Measurements from ENCODE around the gene COL27A1. TPM values are rescaled to one million over a fixed set of nuclear protein-coding genes. Genes with fewer than 3 reads are reported as not detected.
"Not testable (repeated sequence)": the region's sequence is repeated elsewhere in the genome, so short reads cannot be mapped to it uniquely, and the experiment has no call there.

The COL27A1 gene
- total and polyA plus RNA-seq, 5 donors from 2014 or later, result 0.30 TPM; not detected in 4

GRCh38 chr9:114314881-114315722 is 159.8 kb downstream of the COL27A1 start:
- peaks cover 0 to 3% (median 0%) of the 10 kb centered on the region in 4 donors for H3K4me1 Mint-ChIP-seq
- Histone ChIP-seq H3K27ac (ENCODE audit: insufficient read depth, low read length, poor library complexity, severe bottlenecking) (no peak overlapping the region), H3K9me3 (ENCODE audit: control insufficient read depth in 2 of 2, low read length in 2 of 2) (no peaks in the 10 kb centered on the region), H3K4me3 (ENCODE audit: low read depth, low read length) (no peak overlapping the region), H3K27me3 (ENCODE audit: control insufficient read depth, insufficient read depth, low read length) (no peaks in the 10 kb centered on the region), H3K4me1 (ENCODE audit: control insufficient read depth, insufficient read depth, low read length, poor library complexity, severe bottlenecking) (no peaks in the 10 kb centered on the region), H3K36me3 (ENCODE audit: control insufficient read depth, insufficient read depth, low read length) (no peaks in the 10 kb centered on the region)
- no peak overlapping the region for H3K27ac Mint-ChIP-seq
- ATAC-seq (ENCODE audit: low read depth in 2 of 2), result no peak
- peaks cover 14% of the 10 kb centered on the region for H3K27me3 Mint-ChIP-seq
- H3K9me3 Mint-ChIP-seq, result no peaks in the 10 kb centered on the region
- H3K4me3 Mint-ChIP-seq, result no peak overlapping the region
- no peaks in the 10 kb centered on the region for H3K36me3 Mint-ChIP-seq
- no peak for DNase-seq

GRCh38 chr9:114315723-114316363 is 160.5 kb downstream of the COL27A1 start:
- no peaks in the 10 kb centered on the region for H3K36me3 Mint-ChIP-seq
- H3K27ac ChIP-seq (ENCODE audit: insufficient read depth, low read length, poor library complexity, severe bottlenecking), result no peak overlapping the region
- peaks cover 18% of the 10 kb centered on the region for H3K27me3 Mint-ChIP-seq
- H3K4me3 Mint-ChIP-seq, result no peak overlapping the region
- ATAC-seq (ENCODE audit: low read depth in 2 of 2) (no peak), DNase-seq (no peak)
- no peaks in the 10 kb centered on the region for H3K36me3 ChIP-seq (ENCODE audit: control insufficient read depth, insufficient read depth, low read length)
- H3K27me3 ChIP-seq (ENCODE audit: control insufficient read depth, insufficient read depth, low read length), result no peaks in the 10 kb centered on the region
- no peaks in the 10 kb centered on the region for H3K9me3 ChIP-seq (ENCODE audit: control insufficient read depth in 2 of 2, low read length in 2 of 2)
- no peaks in the 10 kb centered on the region for H3K9me3 Mint-ChIP-seq
- peaks cover 0 to 3% (median 0%) of the 10 kb centered on the region in 4 donors for H3K4me1 Mint-ChIP-seq
- peak overlapping the region in 1 of 3 donors; percentile 10 for H3K27ac Mint-ChIP-seq
- H3K4me3 ChIP-seq (ENCODE audit: low read depth, low read length), result no peak overlapping the region
- no peaks in the 10 kb centered on the region for H3K4me1 ChIP-seq (ENCODE audit: control insufficient read depth, insufficient read depth, low read length, poor library complexity, severe bottlenecking)

- Histone ChIP-seq H3K27me3 (ENCODE audit: control insufficient read depth, insufficient read depth, low read length) (no peaks in the 10 kb centered on the region), H3K27ac (ENCODE audit: insufficient read depth, low read length, poor library complexity, severe bottlenecking) (no peak overlapping the region), H3K36me3 (ENCODE audit: control insufficient read depth, insufficient read depth, low read length) (no peaks in the 10 kb centered on the region), H3K9me3 (ENCODE audit: control insufficient read depth in 2 of 2, low read length in 2 of 2) (no peaks in the 10 kb centered on the region), H3K4me1 (ENCODE audit: control insufficient read depth, insufficient read depth, low read length, poor library complexity, severe bottlenecking) (no peaks in the 10 kb centered on the region), H3K4me3 (ENCODE audit: low read depth, low read length) (no peak overlapping the region)
- ATAC-seq (ENCODE audit: low read depth in 2 of 2) (no peak), DNase-seq (no peak)
- Mint-ChIP-seq H3K36me3 (no peaks in the 10 kb centered on the region), H3K4me1 (peaks cover 0 to 3% (median 0%) of the 10 kb centered on the region in 4 donors), H3K9me3 (no peaks in the 10 kb centered on the region), H3K27ac (peak overlapping the region in 1 of 3 donors; percentile 10), H3K27me3 (peaks cover 19% of the 10 kb centered on the region), H3K4me3 (no peak overlapping the region)
Measured at GRCh38 chr9:114316605-114317230, 161.4 kb downstream of the COL27A1 start.

DNA sequence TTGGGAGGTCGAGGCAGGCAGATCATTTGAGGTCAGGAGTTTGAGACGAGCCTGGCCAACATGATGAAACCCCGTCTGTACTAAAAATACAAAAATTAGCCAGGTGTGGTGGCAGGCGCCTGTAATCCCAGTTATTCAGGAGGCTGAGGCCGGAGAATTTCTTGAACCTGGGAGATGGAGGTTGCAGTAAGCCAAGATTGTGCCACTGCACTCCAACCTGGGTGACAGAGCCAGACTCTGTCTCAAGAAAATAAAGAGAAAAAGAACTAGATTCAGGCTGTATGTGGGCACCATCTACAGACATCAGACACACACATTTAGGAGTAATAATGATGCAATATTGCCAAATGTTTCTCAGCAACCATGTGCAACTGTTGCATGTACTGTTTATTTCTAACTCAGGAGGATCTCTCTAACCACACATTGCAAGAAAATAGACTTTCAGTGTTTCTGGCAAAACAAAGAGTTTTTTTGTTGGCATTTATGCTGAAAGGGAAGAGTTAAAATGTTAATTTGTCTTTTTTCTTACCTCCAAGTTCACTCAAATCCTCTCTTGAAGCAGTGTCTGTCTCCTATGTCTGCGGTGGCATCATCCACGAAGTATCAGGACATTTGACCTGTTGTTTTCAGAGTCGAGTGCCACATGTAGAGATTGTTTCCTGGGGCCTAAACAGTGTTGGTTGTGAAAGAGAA is 162.5 kb downstream of the COL27A1 start:
- Histone ChIP-seq H3K36me3 (ENCODE audit: control insufficient read depth, insufficient read depth, low read length) (no peaks in the 10 kb centered on the region), H3K27ac (ENCODE audit: insufficient read depth, low read length, poor library complexity, severe bottlenecking) (no peak overlapping the region), H3K27me3 (ENCODE audit: control insufficient read depth, insufficient read depth, low read length) (no peaks in the 10 kb centered on the region), H3K4me3 (ENCODE audit: low read depth, low read length) (no peak overlapping the region), H3K9me3 (ENCODE audit: control insufficient read depth in 2 of 2, low read length in 2 of 2) (no peaks in the 10 kb centered on the region), H3K4me1 (ENCODE audit: control insufficient read depth, insufficient read depth, low read length, poor library complexity, severe bottlenecking) (no peaks in the 10 kb centered on the region)
- peaks cover 24% of the 10 kb centered on the region for H3K27me3 Mint-ChIP-seq
- H3K36me3 Mint-ChIP-seq, result no peaks in the 10 kb centered on the region
- no peak for DNase-seq
- no peak overlapping the region for H3K4me3 Mint-ChIP-seq
- peaks cover 0 to 3% (median 0%) of the 10 kb centered on the region in 4 donors for H3K4me1 Mint-ChIP-seq
- H3K27ac Mint-ChIP-seq, result peak overlapping the region in 1 of 3 donors; percentile 32
- no peak for ATAC-seq (ENCODE audit: low read depth in 2 of 2)
- no peaks in the 10 kb centered on the region for H3K9me3 Mint-ChIP-seq

DNA sequence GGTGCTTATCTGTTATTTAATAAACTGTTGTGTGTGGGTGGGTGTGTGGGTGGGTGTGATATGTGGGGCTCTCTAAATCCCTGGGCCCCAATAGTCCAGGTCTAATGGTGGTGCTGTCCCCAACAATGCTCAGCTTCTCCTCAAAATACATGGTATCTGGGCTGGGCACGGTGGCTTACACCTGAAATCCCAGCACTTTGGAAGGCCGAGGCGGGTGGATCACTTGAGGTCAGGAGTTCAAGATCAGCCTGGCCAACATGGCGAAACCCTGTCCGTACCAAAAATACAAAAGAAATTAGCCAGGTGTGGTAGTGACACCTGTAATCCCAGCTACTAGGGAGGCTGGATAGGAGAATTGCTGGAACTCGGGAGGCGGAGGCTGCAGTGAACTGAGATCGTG is 163.1 kb downstream of the COL27A1 start:
- no peak for ATAC-seq (ENCODE audit: low read depth in 2 of 2)

DNA sequence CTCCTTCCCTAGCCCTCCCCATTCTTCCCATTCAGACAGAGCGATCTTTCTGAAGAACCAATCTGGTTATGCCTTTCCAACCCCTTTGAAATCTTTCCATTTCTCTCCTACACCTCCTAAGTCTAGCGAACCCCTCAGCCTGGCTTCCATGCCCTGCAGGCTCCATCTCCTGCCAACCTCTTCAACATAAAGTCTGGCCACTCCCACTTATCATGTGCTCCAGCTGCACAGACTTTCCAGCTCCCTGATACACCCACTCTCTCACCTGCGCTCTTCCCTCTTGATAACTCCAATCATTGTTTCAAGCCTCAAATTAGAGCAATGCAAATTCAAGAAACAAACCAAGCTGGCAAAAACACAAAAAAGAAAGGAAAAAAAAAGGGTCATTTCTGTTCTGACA is 163.8 kb downstream of the COL27A1 start:
- no peak for ATAC-seq (ENCODE audit: low read depth in 2 of 2)
- Histone ChIP-seq H3K36me3 (ENCODE audit: control insufficient read depth, insufficient read depth, low read length) (no peaks in the 10 kb centered on the region), H3K4me1 (ENCODE audit: control insufficient read depth, insufficient read depth, low read length, poor library complexity, severe bottlenecking) (no peaks in the 10 kb centered on the region), H3K27me3 (ENCODE audit: control insufficient read depth, insufficient read depth, low read length) (no peaks in the 10 kb centered on the region), H3K27ac (ENCODE audit: insufficient read depth, low read length, poor library complexity, severe bottlenecking) (no peak overlapping the region), H3K9me3 (ENCODE audit: control insufficient read depth in 2 of 2, low read length in 2 of 2) (no peaks in the 10 kb centered on the region), H3K4me3 (ENCODE audit: low read depth, low read length) (no peak overlapping the region)
- no peaks in the 10 kb centered on the region for H3K36me3 Mint-ChIP-seq
- no peak overlapping the region for H3K27ac Mint-ChIP-seq
- H3K27me3 Mint-ChIP-seq, result peaks cover 24% of the 10 kb centered on the region
- no peaks in the 10 kb centered on the region for H3K9me3 Mint-ChIP-seq
- H3K4me3 Mint-ChIP-seq, result no peak overlapping the region
- peaks cover 0 to 3% (median 0%) of the 10 kb centered on the region in 4 donors for H3K4me1 Mint-ChIP-seq
- no peak for DNase-seq

More for the DNA sequence above, 163.1 kb downstream of the COL27A1 start:
- Histone ChIP-seq H3K36me3 (ENCODE audit: control insufficient read depth, insufficient read depth, low read length) (no peaks in the 10 kb centered on the region), H3K4me3 (ENCODE audit: low read depth, low read length) (no peak overlapping the region), H3K9me3 (ENCODE audit: control insufficient read depth in 2 of 2, low read length in 2 of 2) (no peaks in the 10 kb centered on the region), H3K27ac (ENCODE audit: insufficient read depth, low read length, poor library complexity, severe bottlenecking) (no peak overlapping the region), H3K4me1 (ENCODE audit: control insufficient read depth, insufficient read depth, low read length, poor library complexity, severe bottlenecking) (no peaks in the 10 kb centered on the region), H3K27me3 (ENCODE audit: control insufficient read depth, insufficient read depth, low read length) (no peaks in the 10 kb centered on the region)
- no peak for DNase-seq
- no peak overlapping the region for H3K27ac Mint-ChIP-seq
- no peak overlapping the region for H3K4me3 Mint-ChIP-seq
- H3K27me3 Mint-ChIP-seq, result peaks cover 24% of the 10 kb centered on the region
- H3K4me1 Mint-ChIP-seq, result peaks cover 0 to 3% (median 0%) of the 10 kb centered on the region in 4 donors
- H3K9me3 Mint-ChIP-seq, result no peaks in the 10 kb centered on the region
- H3K36me3 Mint-ChIP-seq, result no peaks in the 10 kb centered on the region

DNA sequence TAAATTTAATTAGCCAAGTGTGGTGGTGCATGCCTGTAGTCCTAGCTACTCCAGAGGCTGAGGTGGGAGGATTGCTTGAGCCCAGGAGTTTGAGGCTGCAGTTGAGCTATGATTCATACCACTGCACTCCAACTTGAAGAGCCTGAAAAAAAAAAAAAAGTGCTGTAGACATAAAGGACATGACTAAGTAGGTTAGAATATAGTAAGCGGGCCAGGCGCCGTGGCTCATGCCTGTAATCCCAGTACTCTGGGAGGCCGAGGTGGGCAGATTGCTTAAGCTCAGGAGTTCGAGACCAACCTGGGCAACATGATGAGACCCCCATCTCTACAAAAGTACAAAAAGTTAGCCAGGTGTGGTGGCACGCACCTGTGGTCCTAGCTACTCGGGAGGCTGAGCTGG is 165.4 kb downstream of the COL27A1 start:
- not testable (repeated sequence) for H3K4me3 Mint-ChIP-seq; DNase-seq; H3K27ac ChIP-seq (ENCODE audit: insufficient read depth, low read length, poor library complexity, severe bottlenecking); H3K4me3 ChIP-seq (ENCODE audit: low read depth, low read length); H3K36me3 Mint-ChIP-seq; H3K4me1 ChIP-seq (ENCODE audit: control insufficient read depth, insufficient read depth, low read length, poor library complexity, severe bottlenecking); H3K27me3 ChIP-seq (ENCODE audit: control insufficient read depth, insufficient read depth, low read length); ATAC-seq (ENCODE audit: low read depth in 2 of 2); H3K36me3 ChIP-seq (ENCODE audit: control insufficient read depth, insufficient read depth, low read length); H3K4me1 Mint-ChIP-seq; H3K9me3 ChIP-seq (ENCODE audit: control insufficient read depth in 2 of 2, low read length in 2 of 2); H3K27ac Mint-ChIP-seq; H3K9me3 Mint-ChIP-seq
- H3K27me3 Mint-ChIP-seq, result peaks cover 24% of the 10 kb centered on the region
